Activated T-helper 1 cell treated with anti-CD3 and anti-CD28 coated beads, Interleukin-2, amount 50 U/mL, for 16 hours (primary cell): ENCODE measurements around the gene CD72.
"Not testable (repeated sequence)": the region's sequence is repeated elsewhere in the genome, so short reads cannot be mapped to it uniquely, and the experiment has no call there.

Source experiments
- DNase-seq, 2 donors: peaks; one replicate each; pipeline ENCODE4 v3.0.0-alpha.2; 2020; ENCODE audit warnings: low read depth in 1 of 2, low spot score in 1 of 2

CD72 gene

DNA sequence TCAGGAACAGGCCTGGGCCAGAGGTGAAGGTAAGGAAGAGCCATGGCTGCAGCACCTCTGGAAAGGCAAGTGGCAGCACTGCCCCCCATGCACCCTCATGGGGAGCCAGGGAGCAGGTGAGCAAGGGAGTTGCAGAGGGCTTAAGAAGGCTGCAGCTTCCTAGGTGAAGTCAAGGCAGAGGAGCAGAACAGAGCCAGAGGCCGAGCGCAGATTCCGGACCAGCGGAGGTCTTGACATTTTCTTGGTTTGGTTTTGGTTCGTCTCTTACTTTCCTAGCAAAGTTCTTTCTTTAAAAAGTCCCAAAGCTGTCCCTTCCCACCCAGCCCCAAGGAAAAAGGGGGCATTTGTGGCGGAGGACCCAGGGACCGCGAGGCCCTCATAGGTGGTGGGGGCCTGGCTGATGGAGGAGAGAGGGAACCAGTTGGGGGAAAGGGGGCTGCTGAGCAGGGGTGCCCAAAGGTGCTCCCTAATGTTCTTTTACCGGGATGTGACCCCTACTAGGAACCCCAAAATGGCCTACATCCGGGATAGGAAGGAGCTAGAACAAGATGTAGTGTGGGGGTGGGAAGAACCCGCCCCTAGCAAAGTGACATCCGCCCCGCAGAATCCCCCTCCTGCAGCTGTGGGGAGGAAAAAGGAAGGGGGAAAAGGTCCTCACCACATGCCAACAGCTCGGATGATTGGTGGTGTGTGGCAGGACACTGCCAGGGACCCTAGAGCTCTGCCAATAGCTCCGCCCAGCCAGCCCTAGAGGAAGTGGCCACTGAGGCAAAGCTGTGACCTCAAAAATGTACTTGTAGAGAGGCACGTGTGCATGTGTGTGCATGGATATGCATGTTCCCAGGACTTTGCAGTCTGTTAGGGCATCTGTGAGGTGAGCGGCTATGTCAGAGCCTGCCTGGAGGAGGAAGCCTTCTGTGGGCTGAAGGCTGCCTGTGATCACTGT, 914 bp upstream of the CD72 start:
- DNase-seq = no peak

GRCh38 chr9:35617548-35617947, 665 bp downstream of the CD72 start:
- DNase-seq = no peak

DNA sequence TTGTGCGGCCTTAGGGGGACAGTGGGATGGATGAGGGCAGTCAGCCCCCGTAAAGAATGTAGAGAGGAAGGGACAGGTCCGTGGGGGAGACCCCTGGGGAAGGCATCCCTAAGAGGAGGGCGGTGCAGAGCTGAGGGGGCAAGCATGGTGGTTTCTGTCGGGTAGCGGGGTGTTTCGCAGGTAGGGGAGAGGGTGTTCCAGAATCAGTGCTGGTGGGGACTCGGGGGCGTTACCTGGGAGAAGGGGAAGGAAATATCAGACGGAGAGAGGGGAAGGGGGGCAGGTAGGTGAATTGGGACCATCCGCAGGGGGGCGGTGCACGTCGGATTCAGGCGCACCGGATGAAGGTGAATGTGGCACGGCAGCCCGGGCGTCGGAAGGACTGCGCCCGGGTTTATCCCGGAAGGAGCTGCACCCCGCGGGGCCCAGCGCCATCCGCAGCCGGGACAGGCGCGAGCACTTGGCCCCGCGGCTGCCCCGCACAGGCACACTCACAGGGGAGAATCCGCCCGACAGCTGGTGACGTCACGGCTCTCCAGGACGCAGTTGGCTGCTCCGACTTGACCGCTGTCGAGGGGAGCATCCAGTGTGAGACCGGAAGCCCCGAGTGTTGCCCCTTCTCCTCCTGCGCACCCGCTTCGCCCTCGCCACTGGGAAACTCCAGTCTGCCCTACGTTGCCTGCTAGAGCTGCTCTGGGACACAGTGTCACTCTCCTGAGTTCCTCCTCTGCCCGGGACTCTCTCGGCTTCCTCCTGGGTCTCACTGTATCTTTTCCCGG, 1.3 kb downstream of the CD72 start:
- peak; percentile 45 to 52 for DNase-seq

DNA sequence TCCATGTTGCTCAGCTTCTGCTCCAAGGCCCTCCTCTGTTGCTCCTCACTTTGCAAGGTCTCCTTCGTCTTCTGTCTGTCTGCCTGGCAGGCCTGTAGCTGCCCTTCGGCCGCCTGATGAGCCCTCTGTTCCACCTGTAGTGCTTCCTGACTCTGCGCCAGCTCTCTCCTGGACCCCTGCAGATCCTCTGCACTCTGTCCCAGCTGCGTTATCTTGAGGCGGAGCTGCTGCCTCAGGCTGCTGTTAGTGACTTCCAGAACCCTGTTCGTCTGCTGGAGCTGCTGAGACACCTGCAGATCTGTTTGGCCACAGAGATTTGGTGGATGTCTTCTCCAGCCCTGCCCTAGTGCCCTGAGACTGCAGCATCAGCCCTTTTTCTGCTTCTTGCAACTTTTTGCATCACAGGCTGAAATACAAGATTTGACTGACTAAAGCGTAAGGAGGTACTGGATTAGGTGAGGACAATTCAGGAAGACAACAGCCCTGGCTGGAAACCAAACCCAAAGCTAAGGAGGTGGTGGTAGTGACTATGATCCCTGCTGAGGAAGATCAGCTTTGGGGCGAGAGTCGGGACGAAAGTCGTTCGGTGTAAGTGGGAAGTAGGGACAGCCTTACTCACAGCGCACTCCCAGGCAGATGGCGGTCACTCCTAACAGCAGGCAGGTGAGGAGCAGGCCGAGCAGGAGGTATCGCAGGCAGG, 2.1 kb downstream of the CD72 start:
- no peak for DNase-seq

- DNase-seq = no peak
These were observed 5.4 kb downstream of the CD72 start for GRCh38 chr9:35612843-35613242.

DNA sequence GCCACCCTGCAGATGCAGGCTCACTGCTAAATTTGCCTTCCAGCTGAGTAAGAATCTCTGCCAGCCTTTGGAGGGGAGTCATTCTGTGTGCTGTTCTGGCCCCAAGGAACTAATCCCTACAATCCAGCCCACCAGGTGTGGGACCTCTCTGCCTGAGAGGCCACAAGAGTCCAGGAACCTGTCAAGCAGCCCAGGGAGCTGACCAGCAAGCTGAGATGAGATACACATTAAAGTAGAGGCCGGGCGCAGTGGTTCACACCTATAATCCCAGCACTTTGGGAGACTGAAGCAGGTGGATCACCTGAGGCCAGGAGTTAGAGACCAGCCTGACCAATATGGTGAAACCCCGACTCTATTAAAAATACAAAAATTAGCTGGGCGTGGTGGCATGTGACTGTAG, 6.1 kb downstream of the CD72 start:
- DNase-seq = not testable (repeated sequence)

DNA sequence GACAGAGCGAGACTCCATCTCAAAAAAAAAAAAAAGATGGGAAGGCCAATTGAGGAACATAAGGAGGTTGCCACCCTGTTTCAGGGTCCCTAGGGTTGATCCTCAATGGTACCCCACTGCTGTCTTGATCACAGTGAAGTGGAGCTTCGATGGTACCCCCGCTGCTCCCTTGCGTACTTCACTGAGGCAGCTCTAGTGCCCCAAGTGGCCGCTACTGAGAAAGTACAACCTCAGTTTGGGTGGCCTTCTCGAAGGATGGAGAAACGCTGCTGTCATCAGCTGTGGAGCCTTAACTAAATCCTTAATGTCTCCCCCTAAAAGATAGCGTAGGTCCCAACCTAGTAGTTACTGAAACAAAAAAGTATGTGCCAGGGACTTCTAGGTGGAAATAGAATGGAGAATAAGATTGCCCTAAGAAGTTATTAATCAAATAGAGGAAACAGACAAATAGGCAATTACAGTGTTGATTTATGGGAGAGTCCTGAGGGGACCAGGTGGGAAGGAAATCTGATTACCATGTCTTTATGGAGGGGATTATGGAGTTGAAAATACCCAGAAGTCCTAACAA, 6.9 kb downstream of the CD72 start:
- peak in 1 of 2 donors; percentile 39 for DNase-seq

GRCh38 chr9:35609820-35610163, 8.4 kb downstream of the CD72 start:
- DNase-seq = no peak

GRCh38 chr9:35609001-35609819, 9.0 kb downstream of the CD72 start:
- DNase-seq = no peak

DNA sequence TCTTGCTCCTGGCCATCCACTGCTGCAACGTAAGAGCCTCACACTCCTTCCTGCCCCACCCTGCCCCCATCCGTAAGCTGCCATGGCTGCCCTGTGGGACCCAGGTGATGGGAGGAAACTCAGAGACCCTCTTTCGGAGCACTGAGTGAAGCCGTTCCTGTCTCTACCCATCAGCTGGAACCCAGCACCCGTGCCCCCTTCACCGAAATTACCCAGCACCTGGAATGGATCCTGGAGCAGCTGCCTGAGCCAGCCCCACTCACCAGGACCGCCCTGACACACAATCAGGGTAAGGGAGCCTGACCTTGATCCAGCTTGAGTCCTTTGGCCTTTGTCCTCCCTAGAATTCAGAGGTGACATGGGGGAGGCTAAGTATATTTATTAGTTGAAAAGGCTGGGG, 10.0 kb downstream of the CD72 start:
- DNase-seq = no peak

GRCh38 chr9:35606726-35607125, 11.5 kb downstream of the CD72 start:
- no peak for DNase-seq

DNA sequence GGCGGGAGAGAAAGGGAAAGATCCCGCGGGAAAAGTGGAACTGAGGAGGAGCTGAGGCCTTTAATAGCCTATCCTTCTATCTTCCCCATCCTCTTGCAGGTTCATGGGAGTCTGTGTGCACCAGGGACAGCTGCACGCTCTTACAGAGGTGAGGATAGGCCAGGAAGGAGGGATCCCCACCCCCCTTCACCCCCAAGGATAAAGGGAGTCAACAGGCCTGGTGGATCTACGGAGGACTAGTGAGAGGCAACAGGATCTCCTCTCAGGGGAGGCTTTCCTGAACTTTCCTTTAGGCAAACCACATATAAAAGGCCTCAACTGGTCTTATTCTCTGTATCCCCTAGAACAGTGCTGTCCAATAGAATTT, 12.1 kb downstream of the CD72 start:
- no peak for DNase-seq

- DNase-seq = no peak
These were observed 12.7 kb downstream of the CD72 start for GRCh38 chr9:35605351-35606137.

- DNase-seq = peak; percentile 56 to 76
These were observed 13.4 kb downstream of the CD72 start, which contains the start of gene TESK1 for GRCh38 chr9:35604578-35605350. TSS of gene TESK1 (plus strand) at chr9:35605262. CDS start at chr9:35605620, 358 bp downstream.

- peak; percentile 98 to 99 for DNase-seq
These were observed 14.1 kb downstream of the CD72 start for GRCh38 chr9:35603986-35604577.

DNA sequence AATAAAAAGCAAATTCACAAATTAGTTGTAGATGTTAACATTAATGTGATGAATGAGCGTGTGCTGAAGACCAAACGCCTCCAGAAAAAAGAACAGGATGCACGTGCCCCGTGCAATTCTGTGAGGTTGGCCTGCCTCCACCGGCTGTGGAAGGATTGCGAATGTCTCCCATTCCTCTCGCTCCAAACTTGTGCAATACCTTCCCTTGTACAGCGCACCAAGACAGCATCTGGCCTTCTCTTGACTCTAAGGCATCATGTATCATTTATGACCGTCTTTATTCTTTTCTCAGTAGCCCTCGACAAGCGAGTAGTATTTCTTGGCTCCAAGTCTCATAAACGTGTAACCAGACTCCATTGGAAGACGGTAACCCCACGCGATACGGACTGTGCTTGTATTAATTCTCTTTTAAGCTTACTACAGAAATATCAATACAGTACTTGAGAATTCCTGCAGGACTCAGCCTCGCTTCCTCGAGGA, 14.7 kb downstream of the CD72 start:
- no peak for DNase-seq

- no peak for DNase-seq
These were observed 18.2 kb downstream of the CD72 start for GRCh38 chr9:35599763-35600604.
